HG02973 (cell line): ENCODE measurements around the gene BCLAF1.

ENCODE experiments used
- ATAC-seq: cut with Tn5 transposase; IDR thresholded peaks from one replicate; pipeline ENCODE4 v1.9.1; 2021; ENCODE audit warnings: moderate library complexity; ENCODE audit not compliant: unreplicated experiment

The BCLAF1 gene, protein sequence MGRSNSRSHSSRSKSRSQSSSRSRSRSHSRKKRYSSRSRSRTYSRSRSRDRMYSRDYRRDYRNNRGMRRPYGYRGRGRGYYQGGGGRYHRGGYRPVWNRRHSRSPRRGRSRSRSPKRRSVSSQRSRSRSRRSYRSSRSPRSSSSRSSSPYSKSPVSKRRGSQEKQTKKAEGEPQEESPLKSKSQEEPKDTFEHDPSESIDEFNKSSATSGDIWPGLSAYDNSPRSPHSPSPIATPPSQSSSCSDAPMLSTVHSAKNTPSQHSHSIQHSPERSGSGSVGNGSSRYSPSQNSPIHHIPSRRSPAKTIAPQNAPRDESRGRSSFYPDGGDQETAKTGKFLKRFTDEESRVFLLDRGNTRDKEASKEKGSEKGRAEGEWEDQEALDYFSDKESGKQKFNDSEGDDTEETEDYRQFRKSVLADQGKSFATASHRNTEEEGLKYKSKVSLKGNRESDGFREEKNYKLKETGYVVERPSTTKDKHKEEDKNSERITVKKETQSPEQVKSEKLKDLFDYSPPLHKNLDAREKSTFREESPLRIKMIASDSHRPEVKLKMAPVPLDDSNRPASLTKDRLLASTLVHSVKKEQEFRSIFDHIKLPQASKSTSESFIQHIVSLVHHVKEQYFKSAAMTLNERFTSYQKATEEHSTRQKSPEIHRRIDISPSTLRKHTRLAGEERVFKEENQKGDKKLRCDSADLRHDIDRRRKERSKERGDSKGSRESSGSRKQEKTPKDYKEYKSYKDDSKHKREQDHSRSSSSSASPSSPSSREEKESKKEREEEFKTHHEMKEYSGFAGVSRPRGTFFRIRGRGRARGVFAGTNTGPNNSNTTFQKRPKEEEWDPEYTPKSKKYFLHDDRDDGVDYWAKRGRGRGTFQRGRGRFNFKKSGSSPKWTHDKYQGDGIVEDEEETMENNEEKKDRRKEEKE

DNA sequence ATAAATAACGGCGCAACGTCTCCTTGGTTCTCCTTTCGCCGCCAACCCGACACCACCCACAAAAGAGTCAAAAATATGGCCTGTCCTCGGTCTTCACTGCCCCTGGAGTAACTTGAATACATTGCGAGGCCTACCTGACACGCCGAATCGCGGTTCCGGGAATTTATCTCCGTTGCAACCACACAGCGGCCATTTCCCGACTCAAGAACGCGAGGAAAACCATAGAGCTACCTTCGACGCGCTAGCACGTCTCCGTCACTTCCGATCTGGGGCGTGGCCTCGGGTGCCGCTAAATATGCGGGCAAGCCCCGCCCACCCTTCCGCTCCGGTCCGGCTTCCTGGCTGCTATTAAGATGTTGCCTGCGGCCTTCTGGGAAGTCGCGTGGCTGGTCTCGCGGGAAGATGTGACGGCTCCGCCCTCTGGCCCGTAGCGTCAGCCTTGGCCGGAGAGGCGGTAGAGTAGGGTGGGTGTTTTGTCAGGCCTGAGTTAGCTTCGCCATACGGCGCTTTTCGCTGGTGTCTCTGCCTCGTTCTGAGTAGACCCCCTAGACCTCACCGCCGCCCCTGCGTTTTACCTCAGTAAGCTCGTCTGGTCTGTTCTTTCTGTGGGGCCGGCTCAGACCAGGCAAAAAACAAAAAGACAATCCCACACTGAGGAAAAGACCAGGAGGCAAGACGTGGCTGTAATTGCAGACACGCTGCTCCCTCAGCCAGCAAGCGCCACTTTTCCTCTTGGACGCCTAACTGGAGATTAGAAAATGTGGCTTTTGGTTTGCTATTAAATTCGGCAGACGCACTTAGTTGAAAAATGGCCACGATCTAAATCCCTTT, at the start of gene BCLAF1:
TSS of gene BCLAF1 (minus strand) at position 268 of the 831 bp plus-strand sequence. CDS start 9,980 bp downstream, outside the sequence.
- ATAC-seq = peak; percentile 89

DNA sequence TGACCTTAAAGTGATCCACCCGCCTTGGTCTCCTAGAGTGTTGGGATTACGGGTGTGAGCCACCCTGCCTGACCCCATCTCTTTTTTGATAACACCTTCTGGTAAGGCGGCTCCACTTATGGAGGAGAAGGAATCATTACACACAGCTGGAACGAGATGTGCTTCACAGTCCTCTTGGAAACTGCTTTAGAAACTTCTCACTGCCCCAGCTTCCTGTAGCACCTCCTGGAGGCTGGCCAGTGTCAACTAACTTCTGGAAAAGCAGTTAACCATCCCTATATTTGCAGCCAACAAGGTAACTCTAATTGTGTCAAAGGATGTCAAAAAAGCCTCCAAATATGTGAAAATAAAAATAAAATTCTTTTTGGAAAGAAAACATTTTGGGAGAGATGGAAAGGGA, 48.8 kb upstream of the BCLAF1 start:
- no peak for ATAC-seq

DNA sequence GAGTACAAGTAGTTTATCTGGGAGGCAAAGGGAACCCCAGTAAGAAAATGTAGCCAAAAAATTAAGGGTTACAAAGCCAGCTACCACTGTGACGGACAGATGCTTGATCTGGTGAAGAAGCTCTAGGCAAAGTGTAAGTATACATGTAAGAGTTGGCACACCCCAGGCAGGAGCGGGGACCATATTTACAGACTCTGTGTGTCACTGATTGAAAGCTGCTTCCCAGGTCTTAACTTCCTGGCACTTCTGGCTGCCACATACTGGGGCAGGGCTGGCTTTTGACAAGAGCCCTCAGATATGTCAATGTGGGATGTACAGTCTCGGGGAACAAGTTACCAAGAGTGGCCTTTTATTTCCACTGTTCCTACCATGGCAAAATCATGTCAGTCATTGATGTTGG, 48.0 kb upstream of the BCLAF1 start:
- ATAC-seq = no peak

DNA sequence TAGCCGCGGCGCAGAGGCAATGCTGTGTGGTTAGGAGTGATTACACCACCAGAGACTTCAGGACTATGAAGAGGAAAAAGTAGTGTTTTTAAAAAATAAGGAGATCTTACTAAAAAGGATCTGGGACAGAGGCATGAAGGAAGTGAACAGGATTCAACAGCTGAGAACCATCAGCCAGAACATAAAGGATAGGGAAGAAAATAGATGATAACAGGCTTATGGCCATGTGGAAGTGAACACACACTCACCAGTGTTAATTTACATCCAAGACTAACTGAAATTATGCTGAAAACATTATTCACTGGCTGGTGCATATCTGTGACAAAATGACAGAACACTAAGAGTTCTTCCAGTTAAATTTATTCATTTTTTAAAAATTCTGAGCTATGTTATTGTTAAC, 47.5 kb upstream of the BCLAF1 start:
- ATAC-seq = no peak

DNA sequence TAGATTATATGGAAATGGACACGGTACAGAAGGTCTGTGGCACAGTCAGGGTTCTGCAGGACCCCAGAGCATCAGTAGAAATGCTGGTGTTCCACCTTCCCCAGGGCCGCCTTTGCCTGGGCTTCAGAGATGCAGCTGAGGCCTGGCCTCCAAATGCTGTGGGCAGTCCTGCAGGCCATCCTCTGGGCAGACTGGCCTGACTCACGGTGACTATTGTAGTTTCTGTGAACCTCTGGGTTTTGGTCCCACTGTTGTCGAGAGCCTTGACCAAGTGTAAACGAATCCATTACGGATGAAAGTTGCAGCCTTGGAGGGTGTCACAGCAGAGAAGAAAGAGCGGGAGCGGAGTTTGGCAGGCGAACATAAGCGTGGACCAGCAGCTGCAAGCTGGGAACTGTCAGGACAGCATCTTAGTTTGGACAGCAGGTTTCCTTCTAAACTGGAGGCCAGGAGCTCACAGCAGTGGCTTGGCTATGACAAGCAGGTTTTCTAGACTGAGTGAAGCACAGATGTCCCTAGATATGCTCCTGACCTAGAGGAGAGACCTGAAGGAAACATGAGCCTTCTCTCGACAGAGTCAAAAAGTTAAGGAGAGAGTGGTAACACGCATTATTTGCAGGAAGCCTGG, 46.2 kb upstream of the BCLAF1 start:
- ATAC-seq = no peak

DNA sequence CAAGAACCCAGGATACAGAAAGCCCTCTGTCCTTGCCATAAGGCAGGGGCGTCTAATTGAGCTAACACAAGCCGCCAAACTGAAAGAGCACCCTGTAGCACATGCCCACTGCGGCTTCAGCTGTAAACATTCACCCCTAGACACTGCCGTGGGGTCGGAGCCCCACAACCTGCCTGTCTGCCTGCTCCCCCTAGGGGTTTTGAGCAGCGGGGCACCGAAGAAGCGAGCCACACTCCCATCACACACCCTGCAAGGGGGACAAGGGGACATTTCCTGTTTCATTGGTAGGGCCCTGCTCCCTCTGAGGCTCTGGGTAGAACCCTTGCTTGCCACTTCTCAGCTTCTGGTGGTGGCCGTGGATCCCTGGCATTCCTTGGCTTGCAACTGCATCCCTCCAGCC, 45.2 kb upstream of the BCLAF1 start:
- ATAC-seq = no peak

DNA sequence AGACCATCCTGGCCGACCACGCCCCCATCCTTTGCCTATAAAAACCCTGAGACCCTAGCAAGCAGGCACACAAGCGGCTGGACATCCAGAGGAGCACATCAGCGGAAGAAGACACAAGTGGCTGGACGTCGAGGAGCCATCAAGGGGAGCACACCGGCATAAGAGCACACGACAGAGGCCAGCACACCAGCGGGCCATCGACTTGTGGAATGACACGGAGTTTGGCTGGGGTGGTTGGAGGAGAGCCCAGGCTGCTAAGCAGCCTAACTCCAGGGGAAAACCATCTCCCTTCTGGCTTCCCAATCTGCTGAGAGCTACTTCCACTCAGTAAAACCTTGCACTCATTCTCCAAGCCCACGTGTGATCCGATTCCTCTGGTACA, 44.8 kb upstream of the BCLAF1 start:
- ATAC-seq = no peak

DNA sequence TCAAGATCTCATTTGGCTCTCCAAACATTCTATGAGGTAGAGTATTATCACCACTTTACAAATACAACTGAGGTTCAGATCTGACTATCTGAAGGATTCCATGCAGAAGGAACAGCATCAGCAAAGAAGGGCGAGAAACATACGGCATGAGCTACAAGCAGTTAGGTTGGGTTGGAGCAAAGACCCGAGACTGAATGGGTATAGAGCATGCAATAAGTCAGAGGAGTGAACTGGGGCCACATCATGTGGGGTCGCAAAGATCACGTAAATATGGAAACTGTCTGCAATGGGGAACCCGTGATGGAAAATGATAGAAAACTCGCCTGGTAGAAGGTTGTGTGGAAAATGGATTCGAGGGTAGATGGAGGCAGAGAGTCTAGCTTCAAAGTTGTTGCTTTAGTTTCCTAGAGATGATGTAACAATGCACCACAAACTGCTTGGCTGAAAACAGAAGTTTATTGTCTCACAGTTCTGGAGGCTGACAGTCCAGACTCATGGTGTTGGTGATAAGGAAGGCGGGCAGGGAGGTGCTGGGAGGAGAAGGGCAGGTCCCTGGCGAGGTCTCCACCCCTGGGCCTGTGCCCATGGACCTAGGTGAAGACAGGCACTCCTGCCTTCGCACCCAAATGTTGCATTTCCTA, 44.3 kb upstream of the BCLAF1 start:
- ATAC-seq = no peak

DNA sequence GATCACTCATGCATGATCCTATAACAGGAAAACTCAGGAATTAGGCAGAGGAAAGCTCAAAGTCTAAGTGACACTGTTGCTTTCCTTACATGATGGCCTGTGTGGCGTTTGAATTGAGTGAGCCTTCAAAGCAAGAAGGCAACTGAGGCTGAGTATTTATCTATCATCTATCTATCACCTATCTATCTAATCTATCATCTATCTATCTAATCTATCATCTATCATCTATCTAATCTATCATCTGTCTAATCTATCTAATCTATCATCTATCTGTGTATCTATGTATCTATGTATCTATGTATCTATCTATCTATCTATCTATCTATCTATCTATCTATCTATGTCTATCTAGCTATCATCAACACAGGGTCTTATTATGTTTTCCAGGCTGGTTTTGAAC, 41.8 kb upstream of the BCLAF1 start:
- ATAC-seq = no peak

DNA sequence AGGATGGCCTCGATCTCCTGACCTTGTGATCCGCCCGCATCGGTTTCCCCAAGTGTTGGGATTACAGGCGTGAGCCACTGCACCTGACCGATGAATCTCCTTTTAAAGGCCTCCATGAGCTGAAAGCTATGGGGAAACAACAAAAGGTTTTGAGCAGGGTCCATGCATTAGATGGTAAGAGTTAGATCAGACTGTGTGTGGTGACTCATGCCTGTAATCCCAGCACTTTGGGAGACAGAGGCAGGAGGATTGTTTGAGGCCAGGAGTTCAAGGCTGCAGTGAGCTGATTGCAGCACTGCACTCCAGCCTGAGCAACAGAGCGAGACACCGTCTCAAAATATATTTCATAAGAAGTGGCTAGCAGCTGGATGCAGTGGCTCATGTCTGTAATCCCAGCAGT, 41.0 kb upstream of the BCLAF1 start:
- ATAC-seq = no peak

DNA sequence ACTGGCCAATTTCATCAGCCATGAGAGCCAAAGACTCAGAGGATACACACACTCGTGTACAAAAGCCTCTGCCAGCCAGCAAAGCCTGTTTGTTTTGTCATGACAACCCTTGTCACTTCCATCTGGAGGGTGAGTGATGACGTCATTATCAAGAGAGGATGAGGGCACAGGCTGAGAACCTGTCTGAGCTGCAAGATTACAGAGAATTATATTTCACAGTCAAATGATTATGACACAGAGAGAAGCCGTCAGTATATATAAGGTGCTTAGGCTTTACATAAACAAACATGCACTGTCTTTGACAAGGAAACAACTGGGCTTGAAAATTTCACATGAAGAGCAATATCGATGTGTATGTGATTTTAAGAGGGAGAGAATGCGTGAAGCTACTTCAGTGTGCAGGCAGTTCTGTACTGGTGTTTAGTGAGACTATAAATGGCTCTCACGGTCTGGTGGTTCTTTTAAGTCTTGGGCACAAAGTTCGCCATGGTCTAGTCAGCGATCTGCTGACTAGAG, 36.5 kb upstream of the BCLAF1 start:
- no peak for ATAC-seq

DNA sequence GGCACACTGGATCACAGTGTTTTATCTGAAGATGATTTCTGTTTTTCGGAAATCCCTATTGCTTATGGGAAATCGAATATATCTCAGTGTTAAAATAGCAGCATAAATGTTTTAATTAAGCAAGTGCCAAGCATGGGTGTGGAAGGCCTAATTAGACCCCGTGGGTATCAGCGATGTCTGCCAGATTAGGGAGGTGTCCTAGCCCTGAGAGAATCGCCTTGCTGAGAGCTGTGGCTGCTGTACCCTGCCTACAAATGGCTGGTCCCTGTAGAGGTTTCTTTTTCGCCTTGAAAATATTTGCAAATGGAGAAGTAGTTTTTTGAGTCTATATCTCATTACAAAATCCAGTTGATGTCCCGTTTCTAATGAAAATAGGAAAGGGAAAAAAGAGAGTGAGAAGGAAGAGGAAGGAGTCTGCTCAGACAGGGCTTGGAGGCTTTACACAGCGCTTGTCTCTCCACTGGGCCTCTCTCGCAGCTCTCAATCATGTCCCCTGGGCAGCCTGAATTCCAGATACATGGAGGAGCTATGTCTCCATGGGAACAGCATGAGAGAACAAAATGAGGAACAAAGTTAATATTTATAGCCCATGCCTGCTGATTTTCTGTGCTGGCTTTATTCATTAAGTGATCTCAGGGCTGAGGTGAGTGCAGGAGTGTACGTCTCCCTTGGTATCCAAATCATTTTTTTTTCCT, 35.2 kb upstream of the BCLAF1 start:
- ATAC-seq = no peak

DNA sequence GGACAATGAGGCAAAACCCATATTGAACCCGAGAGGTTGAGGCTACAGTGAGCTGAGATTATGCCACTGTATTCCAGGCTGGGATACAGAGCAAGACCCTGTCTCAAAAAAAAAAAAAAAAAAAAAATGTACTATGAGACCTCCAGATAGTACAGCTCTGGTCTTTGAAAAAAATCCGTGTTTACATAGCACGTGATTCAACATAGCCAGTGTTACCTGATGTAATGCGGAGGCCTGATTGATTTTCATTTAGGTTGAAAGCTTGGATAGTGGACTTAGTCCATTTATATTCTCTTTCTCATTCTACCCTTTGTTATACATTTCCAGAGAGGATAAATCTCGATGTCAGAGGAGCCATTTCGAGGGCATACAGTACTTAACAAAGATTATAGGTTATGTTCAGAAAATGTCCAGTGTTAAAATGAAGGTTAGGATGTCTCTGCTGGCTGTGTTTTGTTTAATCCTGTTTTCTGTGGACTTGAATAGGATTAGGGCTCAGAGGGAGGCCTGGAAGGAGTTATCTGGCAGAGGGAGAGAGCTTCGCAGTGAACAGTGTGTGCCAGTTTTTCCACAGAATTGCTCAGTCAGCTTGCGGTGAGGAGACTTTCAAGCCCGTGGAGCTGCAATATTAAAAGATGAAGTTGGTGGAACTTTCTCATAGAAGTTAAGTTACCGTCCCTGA, 33.9 kb upstream of the BCLAF1 start:
- ATAC-seq = no peak

DNA sequence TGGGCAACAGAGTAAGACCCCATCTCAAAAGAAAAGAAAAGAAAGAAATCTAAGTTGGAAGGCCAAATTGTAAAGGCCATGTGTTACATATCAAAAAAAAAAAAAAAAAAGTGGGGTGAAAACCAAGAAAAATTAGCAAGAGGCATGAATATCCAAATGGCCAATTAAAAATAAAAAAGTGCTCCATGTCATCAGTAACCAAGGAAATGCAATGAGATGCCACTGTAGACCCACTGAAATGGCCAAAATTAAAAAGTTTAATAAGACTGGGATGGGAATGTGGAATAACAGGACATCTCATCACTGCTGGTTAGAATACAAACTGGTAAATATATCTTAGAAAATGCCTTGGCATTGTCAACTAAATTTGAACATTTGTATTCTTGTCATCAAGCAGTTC, 30.1 kb upstream of the BCLAF1 start:
- no peak for ATAC-seq

DNA sequence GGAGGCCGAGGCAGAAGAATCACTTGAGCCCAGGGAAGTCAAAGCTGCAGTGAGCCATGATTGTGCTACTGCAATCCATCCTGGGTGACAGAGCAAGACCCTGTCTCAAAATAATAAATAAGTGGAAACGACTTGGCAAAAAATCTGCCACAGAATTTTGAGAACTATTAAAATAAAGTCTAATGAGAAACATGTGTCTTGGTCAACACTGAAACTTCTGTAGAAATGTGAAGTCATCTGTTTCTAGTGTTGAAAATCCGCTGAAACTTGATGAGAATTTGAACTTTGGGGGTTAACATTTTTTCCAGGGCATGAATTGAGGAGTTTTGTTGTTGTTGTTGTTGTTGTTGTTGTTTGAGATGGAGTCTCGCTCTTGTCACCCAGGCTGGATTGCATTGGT, 29.0 kb upstream of the BCLAF1 start:
- ATAC-seq = no peak

DNA sequence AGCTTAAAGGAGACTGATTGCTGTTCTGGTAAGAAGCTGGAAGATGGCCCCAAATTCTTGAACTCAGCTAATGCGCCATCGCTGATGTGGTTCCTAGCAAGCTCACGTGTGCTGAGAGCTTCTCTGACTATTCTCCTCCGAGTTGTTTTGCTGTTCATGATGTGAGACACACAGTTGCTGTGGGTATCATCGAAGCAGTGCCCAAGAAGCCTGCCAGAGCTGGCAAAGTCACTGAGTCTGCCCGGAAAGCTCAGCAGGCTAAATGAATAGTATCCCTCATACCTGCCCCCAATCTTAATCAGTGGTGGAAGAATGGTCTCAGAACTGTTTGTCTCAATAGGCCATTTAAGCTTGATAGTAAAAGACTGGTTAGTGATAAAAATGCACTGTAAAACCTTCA, 28.3 kb upstream of the BCLAF1 start:
- no peak for ATAC-seq

DNA sequence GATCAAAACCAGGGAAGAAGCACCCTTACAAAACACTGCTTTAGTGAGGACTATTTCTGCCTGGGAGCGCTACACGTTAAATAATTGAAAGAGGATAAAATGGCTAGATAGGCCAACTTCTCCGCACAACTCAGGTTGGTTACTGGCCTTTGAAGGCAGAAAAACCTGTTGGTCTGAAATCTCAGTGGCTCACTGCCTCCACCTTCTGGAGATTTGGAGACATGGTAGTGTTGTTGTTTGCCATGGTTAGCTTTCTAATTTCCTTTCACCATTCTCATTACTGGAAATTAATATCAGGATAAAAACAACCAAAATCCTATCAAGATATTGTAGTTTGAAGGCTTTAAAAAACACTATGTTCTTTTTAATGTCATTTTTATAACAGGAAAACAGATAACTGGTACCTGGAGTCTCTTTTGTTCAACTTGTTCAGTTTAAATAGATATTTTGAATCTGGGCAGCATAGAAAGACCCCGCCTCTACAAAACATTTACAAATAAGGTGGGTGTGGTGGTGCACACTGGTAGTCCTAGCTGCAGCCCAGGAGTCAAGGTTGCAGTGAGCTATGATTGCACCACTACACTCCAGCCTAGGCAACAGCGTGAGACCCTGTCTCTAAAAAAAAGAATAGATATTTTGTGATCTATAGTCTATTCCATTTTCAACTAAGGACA, 27.5 kb upstream of the BCLAF1 start:
- peak; percentile 66 for ATAC-seq

DNA sequence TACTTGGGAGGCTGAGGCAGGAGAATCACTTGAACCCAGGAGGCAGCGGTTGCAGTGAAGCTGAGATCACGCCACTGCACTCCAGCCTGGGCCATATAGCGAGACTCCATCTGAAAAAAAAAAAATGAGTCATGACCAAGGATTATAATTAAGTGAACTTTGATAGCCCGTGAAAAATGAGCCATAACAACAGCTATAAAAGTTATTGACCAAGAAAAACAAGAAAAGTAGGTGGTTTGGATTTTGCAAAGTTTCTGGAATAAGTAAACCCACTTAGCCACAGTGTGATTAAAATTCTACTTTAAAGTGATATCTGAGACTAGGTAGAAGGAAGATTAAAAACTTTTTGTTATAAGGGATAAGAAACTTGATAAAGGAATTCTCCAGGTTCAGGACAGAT, 25.9 kb upstream of the BCLAF1 start:
- ATAC-seq = no peak
